NCI-H82 treated with DMSO at 0.1 percent for 48 hours (cell line): ENCODE measurements around the gene ALAS1.

Experiments
- DNase-seq: peaks from one replicate; lab custom pipeline; 2025; ENCODE audit not compliant: unreplicated experiment; lab: John Stamatoyannopoulos, UW

The ALAS1 gene

DNA sequence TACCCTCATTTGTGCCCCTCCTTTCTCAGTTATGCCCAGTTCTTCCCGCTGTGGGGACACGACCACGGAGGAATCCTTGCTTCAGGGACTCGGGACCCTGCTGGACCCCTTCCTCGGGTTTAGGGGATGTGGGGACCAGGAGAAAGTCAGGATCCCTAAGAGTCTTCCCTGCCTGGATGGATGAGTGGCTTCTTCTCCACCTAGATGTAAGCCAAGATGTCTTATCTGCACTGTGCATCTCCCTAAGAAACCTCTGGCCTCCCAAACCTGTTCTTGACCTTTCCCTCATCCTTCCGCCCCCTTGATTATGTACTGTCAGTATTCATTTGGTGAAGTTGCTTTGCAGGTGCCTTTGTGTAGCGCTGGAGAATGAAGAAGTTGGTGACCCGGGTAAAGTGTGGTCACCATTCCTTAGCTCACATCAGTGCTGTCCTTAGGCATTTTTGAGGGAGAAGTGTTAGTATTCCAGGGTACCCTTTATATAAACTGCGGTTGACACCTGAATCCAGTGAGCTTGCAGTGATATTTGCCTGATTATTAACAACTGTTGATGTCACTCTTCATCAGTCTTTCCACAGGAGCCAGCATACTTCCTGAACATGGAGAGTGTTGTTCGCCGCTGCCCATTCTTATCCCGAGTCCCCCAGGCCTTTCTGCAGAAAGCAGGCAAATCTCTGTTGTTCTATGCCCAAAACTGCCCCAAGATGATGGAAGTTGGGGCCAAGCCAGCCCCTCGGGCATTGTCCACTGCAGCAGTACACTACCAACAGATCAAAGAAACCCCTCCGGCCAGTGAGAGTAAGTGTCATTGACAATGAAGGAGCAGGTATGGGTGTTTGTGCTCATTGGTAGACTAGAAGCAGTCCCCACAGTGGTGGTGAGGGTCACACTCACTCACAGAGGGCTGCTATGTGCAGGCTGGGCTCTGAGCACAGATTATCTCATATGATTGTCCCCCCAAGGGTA lies 966 bp downstream of the ALAS1 start:
- no peak for DNase-seq

GRCh38 chr3:52200981-52201679 lies 3.2 kb downstream of the ALAS1 start:
- DNase-seq: no peak

DNA sequence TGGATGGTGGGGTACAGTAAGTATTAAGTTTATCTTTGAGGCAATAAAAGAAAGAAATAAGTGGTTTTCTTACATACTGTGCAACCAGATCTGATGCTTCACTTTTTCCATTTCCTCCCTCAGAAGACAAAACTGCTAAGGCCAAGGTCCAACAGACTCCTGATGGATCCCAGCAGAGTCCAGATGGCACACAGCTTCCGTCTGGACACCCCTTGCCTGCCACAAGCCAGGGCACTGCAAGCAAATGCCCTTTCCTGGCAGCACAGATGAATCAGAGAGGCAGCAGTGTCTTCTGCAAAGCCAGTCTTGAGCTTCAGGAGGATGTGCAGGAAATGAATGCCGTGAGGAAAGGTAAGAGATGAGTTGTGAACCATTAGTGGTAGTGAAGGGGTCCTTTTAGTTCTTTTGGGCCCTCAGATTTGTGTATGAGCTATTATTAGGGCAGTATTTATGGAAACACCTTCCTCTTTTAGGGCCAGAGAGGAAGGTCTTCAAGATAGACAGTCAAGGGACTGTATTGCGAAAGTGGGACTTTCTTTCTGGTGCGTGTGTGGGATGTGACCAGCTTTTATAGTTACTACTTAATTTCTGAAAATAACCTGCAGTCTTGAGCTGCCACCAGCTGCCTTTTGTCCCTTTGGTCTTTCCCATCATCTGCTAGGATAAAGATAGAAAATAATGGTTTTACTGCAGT lies 4.6 kb downstream of the ALAS1 start:
- DNase-seq: no peak

DNA sequence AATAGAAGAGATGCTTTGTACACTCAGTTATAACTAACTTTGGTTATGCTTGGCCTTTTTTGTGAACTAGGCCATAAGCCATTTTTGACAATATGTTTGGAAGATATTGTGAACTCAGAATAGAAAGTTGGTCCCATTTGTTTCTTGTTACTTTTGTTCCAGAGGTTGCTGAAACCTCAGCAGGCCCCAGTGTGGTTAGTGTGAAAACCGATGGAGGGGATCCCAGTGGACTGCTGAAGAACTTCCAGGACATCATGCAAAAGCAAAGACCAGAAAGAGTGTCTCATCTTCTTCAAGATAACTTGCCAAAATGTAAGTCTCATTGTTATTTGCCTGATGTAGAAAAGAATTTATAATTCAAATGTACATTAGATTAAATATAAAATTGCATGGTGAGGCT lies 5.7 kb downstream of the ALAS1 start:
- DNase-seq: no peak

GRCh38 chr3:52204337-52205073 lies 6.5 kb downstream of the ALAS1 start:
- DNase-seq: no peak

- no peak for DNase-seq
Observed at GRCh38 chr3:52205727-52206372, 7.9 kb downstream of the ALAS1 start.

GRCh38 chr3:52208556-52208955 lies 10.6 kb downstream of the ALAS1 start:
- no peak for DNase-seq

DNA sequence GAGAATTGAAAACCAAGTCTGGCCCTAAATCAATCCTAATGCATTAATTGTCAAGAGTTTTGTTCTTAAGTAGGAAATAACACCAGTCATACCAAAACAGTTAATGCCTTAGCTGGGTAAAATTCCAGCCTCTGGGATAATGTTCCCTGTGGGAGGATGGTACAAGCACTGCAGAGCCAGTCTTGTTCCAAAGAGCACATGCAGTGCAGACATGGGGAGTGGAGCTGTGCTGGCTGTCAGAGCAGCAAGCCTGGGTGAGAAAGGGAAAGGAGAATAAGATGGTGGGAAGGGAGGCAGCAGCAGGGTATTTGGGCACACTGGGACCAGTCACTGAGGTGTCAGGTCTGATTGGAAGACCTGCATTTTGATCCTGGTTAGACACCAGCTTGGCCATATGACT lies 12.1 kb downstream of the ALAS1 start:
- no peak for DNase-seq

- DNase-seq: no peak
Observed at GRCh38 chr3:52210550-52211046, 12.6 kb downstream of the ALAS1 start.

- DNase-seq: no peak
Observed at GRCh38 chr3:52211268-52211891, 13.4 kb downstream of the ALAS1 start.

DNA sequence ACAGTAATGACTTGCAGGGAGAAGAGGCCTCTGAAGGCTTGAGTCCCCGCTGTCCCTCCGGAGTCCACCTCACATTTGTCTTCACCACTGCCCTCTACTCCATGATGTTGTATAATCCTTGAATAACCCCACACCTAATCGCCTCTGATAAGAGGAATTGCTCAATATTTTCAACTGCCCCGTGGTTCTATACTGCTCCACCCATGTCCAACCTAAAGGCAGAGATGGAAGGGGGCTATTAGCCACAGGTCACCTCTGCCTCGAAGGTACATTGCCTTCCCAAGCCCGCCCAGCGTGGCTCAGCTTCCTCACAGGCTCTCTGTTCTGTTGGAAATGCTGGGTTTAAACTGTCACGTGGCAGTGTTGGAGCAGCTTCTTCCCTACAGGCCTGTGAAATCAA lies 15.0 kb downstream of the ALAS1 start:
- no peak for DNase-seq

DNA sequence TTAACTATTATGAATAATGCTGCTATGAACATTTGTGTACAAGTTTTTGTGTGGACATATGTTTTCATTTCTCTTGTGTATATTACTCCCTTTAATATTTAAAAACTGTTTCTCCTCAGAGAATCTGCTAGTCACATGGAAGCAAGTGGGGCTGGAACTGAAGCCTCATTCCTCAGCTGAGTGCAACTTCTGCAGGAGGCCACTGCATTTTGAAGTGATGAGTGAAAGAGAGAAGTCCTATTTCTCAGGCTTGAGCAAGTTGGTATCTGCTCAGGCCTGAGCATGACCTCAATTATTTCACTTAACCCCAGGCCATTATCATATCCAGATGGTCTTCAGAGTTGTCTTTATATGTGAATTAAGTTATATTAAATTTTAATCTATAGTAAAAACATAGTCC lies 15.9 kb downstream of the ALAS1 start:
- no peak for DNase-seq

- no peak for DNase-seq
Observed at GRCh38 chr3:52215351-52215750, 17.4 kb downstream of the ALAS1 start.

DNA sequence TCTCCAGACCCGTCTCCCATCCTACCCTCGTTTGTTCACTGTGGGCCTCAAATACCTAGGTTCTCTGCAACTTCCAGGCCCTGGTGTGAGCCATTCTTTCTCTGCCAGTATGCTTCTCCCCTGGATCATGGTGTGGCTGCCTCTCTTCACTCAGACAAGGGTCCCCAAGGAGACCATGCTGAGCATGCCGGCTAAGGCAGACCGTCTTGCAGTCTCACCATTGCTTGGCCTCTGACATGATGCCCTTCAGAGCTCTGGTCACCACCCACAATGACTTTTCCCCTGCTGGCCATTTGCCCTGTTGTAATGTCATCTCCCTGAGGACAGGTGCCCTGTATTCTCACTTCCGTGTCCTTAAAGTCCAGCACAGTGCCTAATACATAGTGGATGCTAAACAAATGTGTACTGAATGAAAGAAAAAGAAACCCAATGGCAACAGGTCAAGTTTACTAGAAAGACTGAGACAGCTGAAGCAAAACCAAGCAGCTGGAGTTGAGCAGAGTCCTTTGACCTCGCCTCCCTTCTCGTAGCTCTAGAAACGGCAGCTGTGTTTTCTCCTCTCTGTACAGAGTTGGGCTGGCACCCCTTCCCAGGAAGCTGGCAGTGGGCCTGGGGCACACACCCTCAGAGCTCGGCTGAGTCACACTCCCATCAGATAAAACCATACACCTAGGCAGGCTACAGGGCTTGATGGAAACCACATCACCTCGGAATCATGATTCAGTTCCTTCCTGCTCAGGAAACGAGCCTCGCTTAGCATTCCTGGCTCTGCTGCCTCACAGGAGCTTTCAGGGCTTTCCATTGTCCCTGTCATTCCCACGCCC lies 18.8 kb downstream of the ALAS1 start:
- DNase-seq: no peak

DNA sequence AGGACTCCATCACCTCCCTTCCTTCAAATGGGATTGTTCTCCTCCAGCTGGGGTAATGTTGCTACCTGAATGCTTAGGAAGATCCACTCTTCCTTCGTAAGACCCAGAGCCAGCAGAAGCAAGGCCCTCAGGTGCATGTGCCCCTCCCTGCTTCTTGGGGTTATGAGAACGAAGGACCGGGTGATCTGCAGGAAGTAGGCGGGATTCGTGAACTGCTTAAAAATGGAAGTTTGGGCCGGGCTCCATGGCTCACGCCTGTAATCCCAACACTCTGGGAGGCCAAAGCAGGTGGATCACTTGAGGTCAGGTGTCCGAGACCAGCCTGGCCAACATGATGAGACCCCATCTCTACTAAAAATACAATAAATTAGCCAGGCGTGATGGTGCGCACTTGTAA lies 19.4 kb downstream of the ALAS1 start:
- no peak for DNase-seq

- DNase-seq: no peak
Observed at GRCh38 chr3:52218026-52218425, 20.1 kb downstream of the ALAS1 start.

GRCh38 chr3:52218454-52218853 lies 20.5 kb downstream of the ALAS1 start:
- no peak for DNase-seq

DNA sequence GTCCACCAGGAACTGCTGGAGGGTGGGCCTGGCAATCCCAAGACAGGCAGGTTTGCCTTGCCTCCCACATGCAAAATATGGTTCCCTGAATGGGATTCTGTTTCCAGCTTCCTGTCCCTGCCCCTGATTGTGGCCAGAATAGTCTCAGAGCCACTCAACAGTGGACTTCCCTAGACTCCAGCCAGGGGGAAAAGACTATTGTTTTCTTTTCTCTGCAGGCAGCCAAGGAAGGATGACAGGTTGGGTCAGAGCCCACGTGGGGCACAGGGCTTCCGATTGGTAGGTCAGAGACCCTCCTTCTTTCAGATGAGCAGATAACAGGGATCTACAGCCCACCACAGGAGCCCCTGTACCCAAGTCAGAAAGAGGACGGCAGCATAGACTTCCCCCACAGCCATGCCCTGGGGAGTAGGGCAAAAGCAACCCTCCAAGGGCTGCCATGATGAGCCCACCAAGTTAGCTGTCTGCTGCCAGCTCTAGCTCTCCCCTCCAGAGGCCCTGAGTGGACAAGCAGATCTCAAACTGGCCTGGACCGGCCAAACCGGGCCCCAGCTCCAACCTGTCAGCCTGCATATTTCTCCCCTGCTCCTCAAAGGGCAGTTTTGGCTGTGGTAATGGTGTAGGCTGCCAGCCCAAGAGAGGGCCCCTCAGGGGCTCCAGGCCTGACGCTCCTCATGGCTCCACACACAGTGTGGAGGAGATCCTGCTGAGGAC lies 21.1 kb downstream of the ALAS1 start:
- DNase-seq: no peak
